Kidney epithelial cell (primary cell): Measurements from ENCODE around the gene SMIM20. TPM values are rescaled to one million over a fixed set of nuclear protein-coding genes. Genes with fewer than 3 reads are reported as not detected.

Experiments used
- DNase-seq: peaks from one replicate; pipeline ENCODE4 v3.0.0-alpha.2; 2010; ENCODE audit warnings: low read depth
- H3K27me3 ChIP-seq: 2 replicates; pipeline ENCODE4 v1.6.0; 2011; ENCODE audit warnings: low read length; ENCODE audit not compliant: control insufficient read depth, insufficient read depth
- H3K36me3 ChIP-seq: 2 replicates; pipeline ENCODE4 v1.5.1; 2011; ENCODE audit warnings: low read length; ENCODE audit not compliant: control insufficient read depth, insufficient read depth
- H3K4me3 ChIP-seq: 2 replicates; pipeline ENCODE4 v1.5.1; 2011; ENCODE audit warnings: low read depth, mild to moderate bottlenecking, control low read depth, low read length
- CTCF ChIP-seq: IDR thresholded peaks from 2 replicates; pipeline ENCODE4 v1.5.1; 2011; ENCODE audit warnings: mild to moderate bottlenecking, moderate library complexity, low read length, control low read depth, inconsistent platforms; ENCODE audit not compliant: insufficient read depth, poor library complexity, severe bottlenecking
- total RNA-seq: library from RNA; depleted of rRNA; stranded (reverse); fragments of >200 nt; gene quantifications from 2 replicates; pipeline ENCODE4 v1.2.3, GENCODE V29; 2015

Gene SMIM20
- total RNA-seq, 1 donor from 2014 or later = 50.0 TPM

GRCh38 chr4:25972366-25972765 lies 58.3 kb downstream of the SMIM20 start:
- H3K27me3 ChIP-seq = no peaks in the 10 kb centered on the region
- no peak for TF ChIP-seq CTCF

GRCh38 chr4:25972984-25973745 lies 59.1 kb downstream of the SMIM20 start:
- Histone ChIP-seq H3K27me3 (no peaks in the 10 kb centered on the region), H3K4me3 (no peak overlapping the region), H3K36me3 (no peaks in the 10 kb centered on the region)
- no peak for TF ChIP-seq CTCF
- DNase-seq = no peak

More at GRCh38 chr4:25972366-25972765, 58.3 kb downstream of the SMIM20 start:
- H3K4me3 ChIP-seq = no peak overlapping the region
- DNase-seq = no peak
- H3K36me3 ChIP-seq = no peaks in the 10 kb centered on the region

- no peak overlapping the region for H3K4me3 ChIP-seq
- no peaks in the 10 kb centered on the region for H3K27me3 ChIP-seq
- no peak for TF ChIP-seq CTCF
- no peaks in the 10 kb centered on the region for H3K36me3 ChIP-seq
- DNase-seq = no peak
Observed at GRCh38 chr4:25976780-25977179, 62.8 kb downstream of the SMIM20 start.

GRCh38 chr4:25977397-25978170 lies 63.6 kb downstream of the SMIM20 start:
- Histone ChIP-seq H3K36me3 (no peaks in the 10 kb centered on the region), H3K27me3 (no peaks in the 10 kb centered on the region), H3K4me3 (no peak overlapping the region)
- TF ChIP-seq CTCF = no peak
- DNase-seq = no peak

- DNase-seq = no peak
- Histone ChIP-seq H3K27me3 (no peaks in the 10 kb centered on the region), H3K36me3 (no peaks in the 10 kb centered on the region), H3K4me3 (no peak overlapping the region)
- TF ChIP-seq CTCF = no peak
Observed at GRCh38 chr4:25978327-25978726, 64.3 kb downstream of the SMIM20 start.

Other genes starting within 250 kb of the SMIM20 start
- 114 and 123 TPM in 2 replicates for gene SEL1L3, start 51.2 kb upstream of the SMIM20 start, total RNA-seq